HK-2 (cell line): ENCODE data around the gene RASSF5.

Experiments used
- DNase-seq: peaks from one replicate; pipeline ENCODE4 v3.0.0-alpha.2; 2018; ENCODE audit not compliant: unreplicated experiment

RASSF5 gene

DNA sequence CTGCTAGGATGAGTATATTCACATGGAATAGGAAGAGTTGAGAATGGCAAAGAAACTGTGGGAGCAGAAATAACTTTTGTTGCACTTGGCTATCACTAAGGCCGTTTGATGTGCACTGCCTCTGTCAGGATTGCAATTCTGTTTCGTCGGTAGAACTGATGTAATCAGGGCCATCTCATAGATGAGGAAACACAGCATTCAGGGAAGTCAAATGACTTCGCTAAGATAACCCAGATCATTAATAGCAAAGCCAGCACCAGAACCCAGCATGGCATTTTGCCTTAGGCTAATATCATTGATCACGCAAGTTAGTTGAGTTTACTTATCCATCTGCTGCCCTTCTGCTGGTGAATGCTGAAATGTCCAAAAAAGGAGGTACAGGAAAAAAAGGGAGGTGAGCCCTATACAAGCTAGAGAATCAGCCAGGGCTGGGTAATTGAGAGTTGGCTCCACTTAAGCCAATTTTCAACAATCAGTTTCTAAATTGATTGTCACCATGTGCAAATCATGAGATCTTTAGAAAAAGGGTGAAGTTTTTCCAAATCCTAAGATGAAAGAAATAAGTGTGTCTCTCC, 7.6 kb downstream of the RASSF5 start:
- no peak for DNase-seq

DNA sequence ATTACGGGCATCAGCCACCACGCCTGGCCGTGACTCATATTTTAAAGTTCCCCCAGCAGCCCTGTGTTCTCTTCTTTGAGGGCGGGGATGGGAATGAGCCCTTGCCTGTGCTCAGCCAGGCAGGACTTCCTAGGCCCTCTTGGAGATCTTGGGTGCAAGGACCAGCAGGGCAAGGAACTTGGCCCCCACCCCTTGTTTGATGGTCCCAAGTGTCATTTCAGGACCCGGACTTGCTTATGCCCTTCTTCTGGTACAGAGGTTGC, 9.3 kb downstream of the RASSF5 start:
- no peak for DNase-seq

DNA sequence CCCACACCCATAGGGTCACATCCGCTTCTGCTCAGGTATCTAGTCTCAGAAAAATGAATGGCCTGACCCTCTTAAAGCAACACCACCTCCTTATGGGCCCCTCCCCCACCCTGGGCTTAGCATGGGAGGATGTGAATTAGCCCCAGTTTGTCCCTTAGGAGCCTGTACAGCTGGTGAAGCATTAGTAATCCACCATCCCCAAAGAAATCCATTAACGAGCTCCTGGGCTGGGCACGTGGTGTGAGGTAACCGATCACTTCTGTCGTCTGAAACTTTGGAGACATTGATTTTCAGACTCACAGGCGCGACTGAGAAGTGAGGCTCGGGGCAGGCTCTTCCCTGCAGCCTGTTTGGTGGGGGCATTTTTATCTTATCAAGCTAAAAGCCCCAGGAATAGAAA, 10.5 kb downstream of the RASSF5 start:
- DNase-seq = no peak

- DNase-seq = no peak
Measured at GRCh38 chr1:206518206-206518605, 10.9 kb downstream of the RASSF5 start.

GRCh38 chr1:206518743-206519142, 11.4 kb downstream of the RASSF5 start:
- no peak for DNase-seq

DNA sequence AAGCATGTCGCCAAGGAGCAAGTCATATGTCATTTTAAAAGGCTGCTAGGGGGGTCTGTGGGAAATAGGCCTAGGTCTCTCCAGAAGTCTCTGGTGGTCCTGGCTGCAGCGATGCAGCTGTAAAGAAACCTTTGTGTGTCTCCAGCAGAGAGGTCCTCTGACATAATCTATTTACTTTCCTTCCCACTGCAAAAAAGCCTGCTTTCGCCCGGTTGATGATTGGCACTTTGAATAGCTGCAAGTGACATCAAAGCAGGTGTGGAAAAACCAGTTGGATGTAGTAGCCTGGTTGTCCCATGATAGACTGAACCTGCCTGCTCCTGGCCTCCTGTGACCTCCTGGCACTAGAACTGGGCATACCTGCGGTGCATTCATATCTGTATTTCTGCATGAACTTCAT, 13.8 kb downstream of the RASSF5 start:
- no peak for DNase-seq

DNA sequence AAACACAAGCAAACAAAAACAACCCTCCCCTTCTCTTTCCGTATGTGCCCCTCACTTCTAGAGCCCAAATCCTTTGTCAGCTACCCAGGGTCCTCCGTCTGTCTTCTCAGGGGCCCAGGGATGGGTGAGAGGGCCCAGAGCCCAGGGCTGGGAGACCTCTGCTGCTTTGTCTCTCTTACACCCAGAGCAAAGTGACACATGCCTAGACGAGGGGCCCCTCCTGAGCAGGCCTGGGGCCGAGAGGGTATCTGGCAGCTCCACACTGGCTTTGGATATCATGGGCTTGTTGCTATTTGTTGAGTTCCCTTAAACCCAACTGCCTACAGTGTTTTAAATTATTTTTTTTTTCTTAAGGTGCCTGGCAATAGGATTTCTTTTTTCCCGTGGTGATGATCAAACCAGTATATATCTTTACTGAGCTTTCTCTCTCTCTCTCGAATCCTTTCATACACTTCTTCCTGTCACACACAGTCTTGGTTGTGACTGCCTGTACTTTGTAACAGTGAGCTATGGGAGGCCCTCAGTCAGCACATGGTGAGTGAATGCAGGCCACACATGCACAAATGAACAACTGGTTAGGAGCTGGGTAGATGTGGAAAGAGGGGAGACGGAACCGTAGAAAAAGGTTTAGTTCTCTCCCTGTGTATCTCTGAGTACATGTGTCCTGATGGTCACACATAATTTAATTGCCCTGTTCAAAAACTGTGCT, 14.5 kb downstream of the RASSF5 start:
- no peak for DNase-seq

DNA sequence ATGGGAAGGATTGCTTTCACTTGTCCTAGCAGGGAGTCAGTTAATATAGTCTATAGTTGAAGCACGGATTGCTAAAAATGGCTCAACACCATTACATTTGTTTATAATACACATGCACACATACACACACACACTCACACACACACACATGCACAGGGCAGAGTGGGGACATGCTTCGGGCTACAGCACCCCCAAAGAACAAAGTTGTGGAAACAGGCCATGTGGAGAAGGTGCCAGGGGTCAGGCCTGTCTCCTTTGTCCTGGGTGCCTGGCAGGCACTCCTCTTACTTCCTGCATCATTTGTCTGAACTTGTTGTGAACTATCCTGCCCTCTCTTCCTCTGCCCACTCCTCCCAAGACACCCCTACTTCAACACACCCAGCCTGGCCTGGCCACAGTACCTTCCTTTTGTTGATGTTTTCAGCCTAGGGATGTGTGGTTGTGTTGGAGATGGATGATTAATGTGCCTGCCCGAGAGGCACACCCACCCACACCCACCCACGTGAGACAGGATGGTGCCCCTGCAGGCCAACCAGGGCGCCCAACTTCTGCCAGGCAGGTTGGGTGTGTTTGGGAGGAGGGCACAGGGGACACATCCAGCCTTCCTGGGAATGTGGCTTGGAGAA, 17.5 kb downstream of the RASSF5 start:
- DNase-seq = no peak

DNA sequence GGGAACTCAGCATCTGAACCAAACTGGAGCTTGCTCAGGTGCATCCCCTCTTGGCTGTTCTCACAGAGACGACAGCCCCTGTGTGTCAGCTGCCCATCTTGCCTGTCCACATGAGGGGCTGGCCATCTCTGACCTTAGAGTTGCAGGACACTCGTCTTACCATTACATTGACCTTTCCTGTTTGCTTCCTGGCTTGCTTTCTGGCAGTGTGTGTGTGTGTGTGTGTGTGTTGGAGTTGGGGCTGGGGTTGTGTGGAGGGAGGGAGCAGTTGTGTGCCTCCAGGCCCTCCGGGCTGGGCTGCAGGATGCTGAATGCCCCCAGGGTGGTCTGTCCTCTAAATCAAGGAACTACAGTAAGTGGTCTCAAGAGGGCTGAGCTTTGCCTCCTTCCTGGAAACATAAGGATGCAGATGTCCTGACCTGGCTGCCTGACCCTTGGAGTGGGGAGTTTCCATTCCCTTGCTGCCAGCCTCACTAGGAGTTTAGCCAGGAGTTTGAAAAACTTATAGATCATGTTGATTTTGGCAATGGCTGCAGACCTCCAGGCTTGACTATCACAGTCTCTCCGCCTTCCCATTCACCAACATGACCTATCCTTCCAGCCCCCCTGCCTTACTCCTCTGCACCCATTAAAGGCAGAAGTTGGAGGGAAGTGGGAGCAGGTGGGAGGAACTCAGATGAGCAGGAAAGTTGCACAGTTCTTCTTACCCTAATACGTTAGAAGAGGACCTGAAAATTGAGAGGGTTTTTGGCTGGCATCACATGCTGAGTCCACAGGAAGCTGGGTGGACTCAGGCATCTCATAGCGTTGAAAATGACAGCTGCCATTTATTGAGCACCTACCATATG, 19.0 kb downstream of the RASSF5 start:
- DNase-seq = no peak

DNA sequence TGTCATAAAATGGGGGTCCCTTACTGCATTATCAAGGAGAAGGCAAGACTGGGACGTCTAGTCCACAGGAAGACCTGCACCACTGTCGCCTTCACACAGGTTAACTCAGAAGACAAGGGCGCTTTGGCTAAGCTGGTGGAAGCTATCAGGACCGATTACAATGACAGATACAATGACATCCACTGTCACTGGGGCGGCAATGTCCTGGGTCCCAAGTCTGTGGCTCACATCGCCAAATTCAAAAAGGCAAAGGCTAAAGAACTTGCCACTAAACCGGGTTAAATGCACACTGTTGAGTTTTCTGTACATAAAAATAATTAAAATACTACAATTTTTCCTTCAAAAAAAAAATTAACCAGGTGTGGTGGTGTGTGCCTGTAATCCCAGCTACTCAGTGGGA, 22.1 kb downstream of the RASSF5 start:
- DNase-seq = no peak

DNA sequence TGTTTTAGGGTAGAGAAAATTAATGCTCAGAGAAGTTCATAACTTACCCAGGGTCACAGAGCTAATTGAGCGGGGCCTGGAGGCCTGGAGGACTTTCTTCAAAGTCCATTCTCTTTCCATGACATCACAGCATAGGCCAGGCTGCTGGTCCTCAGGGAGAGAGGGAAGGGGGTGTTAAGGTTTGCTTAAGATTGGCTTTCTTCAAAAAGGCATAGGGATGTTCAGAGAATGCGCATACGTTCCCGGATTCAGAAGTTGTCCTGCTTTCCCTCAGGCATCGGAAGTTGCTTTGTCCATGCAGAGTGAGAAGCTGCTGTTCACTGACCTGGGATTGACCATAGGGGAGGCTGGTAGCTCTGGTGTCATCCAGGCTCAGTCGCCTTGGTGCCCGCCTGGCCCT, 25.0 kb downstream of the RASSF5 start:
- no peak for DNase-seq

DNA sequence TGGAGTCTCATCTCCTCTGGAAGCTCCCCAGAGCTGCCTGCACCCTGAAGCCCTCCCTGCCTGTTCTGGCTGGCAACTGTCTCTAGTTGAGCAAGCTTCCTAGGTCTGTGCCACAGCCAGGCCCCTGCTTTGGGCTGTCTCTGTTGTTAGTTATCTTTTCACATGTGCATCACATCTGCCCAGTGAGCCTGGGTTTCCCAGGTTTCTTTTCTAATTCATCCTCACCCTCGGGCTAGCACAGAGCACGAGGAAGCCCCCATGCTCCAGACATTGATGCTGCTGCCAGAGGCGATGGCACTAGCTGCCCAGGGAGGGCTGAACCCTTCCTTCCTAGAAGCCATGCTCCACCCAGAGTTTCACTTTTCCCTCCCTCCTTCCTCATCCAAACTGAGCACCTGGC, 27.2 kb downstream of the RASSF5 start:
- DNase-seq = no peak

DNA sequence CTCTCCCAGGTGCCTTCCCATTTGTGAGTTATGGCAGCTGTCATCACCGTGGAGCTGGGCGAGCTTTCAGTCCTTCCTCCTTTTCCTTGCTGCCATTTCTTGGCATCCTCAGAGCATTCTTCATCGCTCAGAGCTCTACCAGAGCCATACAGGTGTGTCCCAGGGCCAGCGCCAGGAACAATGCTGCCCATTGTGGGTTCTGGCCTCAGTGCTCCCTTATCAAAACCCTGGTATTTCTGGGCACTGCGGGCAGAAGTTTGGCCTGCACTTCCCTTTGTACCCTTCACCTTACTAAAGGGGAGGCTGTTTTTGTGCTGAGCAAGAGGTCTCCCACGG, 28.5 kb downstream of the RASSF5 start:
- no peak for DNase-seq

DNA sequence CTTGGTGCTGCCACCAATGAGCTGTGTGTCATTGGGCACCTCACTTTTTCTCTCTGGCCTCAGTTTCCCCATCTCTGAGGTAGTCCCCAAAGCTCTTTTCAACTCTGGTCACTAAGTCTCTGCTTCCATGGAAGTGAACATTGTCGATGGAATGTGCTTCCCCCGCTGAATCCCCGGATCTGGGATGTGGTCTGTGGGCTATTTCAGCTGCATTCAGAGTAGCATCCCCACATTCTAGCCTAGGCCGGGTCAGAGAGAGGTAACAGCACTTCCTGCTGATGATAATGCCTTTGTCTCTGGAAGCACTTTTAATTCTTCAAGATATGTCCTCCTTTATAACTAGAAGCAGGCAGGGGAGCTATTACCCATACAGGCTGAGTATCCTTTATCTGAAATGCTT, 29.8 kb downstream of the RASSF5 start:
- DNase-seq = no peak

- no peak for DNase-seq
Measured at GRCh38 chr1:206538086-206538770, 30.9 kb downstream of the RASSF5 start.

- no peak for DNase-seq
Measured at GRCh38 chr1:206538901-206539640, 31.7 kb downstream of the RASSF5 start.

DNA sequence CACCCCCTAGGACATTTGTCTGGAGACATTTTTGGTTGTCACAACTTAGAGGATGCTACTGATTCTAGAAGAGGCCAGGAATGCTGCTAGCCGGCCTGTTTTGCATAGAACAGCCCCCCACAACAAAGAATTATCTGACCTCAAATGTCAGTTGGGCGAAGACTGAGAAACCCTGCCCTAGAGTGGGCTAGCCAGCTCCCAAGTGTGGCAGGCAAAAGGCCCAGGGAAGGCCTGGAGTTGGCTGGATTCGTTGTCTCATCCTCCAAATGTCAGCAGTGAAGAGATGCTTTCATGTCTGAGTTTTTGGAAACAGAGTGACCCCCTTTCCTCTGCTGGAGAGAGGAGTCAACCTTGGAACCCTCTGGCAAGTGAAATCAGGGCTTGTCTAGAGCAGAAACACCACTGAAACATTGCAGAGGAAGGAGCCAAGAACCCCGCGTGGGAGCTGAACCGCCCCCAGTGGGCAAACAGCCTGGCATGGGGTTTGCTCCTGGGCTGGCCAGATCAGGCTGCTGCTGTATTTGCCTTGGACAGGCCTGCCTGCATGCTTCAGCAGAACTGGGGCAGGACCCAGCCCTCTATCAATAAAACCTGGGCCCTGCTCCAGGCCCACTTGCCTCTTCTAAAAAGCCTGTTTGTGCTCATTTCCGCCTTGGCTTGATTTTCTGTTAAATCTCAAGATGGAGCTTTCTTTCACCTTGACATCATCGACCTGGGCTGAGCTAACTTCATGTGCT, 32.9 kb downstream of the RASSF5 start:
- no peak for DNase-seq

DNA sequence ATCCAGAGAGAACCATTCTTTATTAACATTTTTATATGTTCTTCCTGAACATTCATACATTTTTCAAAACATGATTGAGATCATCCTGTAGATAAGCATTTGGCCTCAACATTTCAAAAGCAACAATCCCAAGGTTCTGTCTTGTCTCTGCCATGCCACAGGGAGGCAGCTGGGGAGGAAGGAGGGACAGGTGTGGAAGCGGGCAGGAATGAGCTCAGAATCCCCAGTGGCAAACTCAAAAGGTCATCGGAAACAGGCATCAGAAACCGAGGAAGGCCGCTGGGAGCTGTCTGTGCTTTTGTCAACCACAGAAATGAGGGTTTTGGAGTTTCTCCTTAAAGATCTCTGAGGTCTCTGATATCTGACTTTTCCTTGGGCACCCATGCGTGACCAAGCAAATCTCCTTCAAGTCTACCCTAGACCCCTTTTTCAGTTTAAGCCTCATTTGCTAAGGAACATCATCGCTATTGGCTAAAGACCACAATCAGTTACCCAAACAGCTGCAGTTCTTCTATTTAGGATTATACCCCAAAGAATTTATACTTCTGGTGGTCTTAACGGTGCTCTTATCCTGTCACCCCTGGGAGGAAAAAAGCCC, 34.0 kb downstream of the RASSF5 start:
- no peak for DNase-seq

- DNase-seq = peak; percentile 83
Measured at GRCh38 chr1:206544562-206545257, 37.4 kb downstream of the RASSF5 start.

GRCh38 chr1:206545351-206545750, 38.0 kb downstream of the RASSF5 start:
- no peak for DNase-seq
